Colonic mucosa (tissue), 4 donors: ENCODE results near the gene TMEM54. TPM values are rescaled to one million over a fixed set of nuclear protein-coding genes. Genes with fewer than 3 reads are reported as not detected.

Experiments used
- DNase-seq: peaks from one replicate; pipeline ENCODE4 v3.0.0-alpha.2; 2020
- H3K27ac ChIP-seq: fragments of 200-600 bp; one replicate; pipeline ENCODE4 v1.8.0; 2021
- H3K27me3 ChIP-seq: fragments of 200-600 bp; one replicate; pipeline ENCODE4 v1.8.0; 2021
- H3K36me3 ChIP-seq: fragments of 200-600 bp; one replicate; pipeline ENCODE4 v1.8.0; 2021
- H3K4me1 ChIP-seq: fragments of 200-600 bp; one replicate; pipeline ENCODE4 v1.8.0; 2021; ENCODE audit warnings: mild to moderate bottlenecking
- H3K4me3 ChIP-seq: fragments of 200-600 bp; one replicate; pipeline ENCODE4 v1.8.0; 2021
- H3K9ac ChIP-seq, 2 donors: one replicate each; pipeline ENCODE4 v1.7.0; 2013; ENCODE audit warnings: control low read depth in 2 of 2, low read depth in 2 of 2, low read length in 2 of 2
- H3K9me3 ChIP-seq: fragments of 200-600 bp; one replicate; pipeline ENCODE4 v1.8.0; 2021
- intact Hi-C: fragments of 100-400 bp; cut with DNase I; formaldehyde crosslinking; loops from one replicate; pipeline ENCODE4 v1.14.1; 2022
- total RNA-seq, 2 donors: library from RNA; stranded (reverse); fragmentation: NEBNext Ultra II Directional in 1 of 2; extraction: Animal tissue kit (Norgen Biotek cat#: 25700) in 1 of 2; gene quantifications; one replicate each; pipeline ENCODE4 v1.2.1, GENCODE V29; 2021
- TF ChIP-seq, protein P1 (sequence below): fragments of 200-600 bp; IDR thresholded peaks from one replicate; pipeline ENCODE4 v1.8.0; 2022; ENCODE audit warnings: antibody characterized with exemption, mild to moderate bottlenecking
- donor health status: healthy.
- donor health status: DM: no; HTN: no; CAD: no.
- donor health status: DM: no; HTN: no; CAD: no.

Gene TMEM54
- total RNA-seq, 2 donors from 2014 or later, result 715 to 878 TPM

- Histone ChIP-seq H3K9me3 (no peaks in the 10 kb centered on the region), H3K9ac (no peak overlapping the region), H3K27me3 (peaks cover 15% of the 10 kb centered on the region), H3K4me1 (no peaks in the 10 kb centered on the region), H3K36me3 (no peaks in the 10 kb centered on the region), H3K27ac (no peak overlapping the region), H3K4me3 (no peak overlapping the region)
- intact Hi-C loops, result no loop called here
- TF ChIP-seq, protein P1, sequence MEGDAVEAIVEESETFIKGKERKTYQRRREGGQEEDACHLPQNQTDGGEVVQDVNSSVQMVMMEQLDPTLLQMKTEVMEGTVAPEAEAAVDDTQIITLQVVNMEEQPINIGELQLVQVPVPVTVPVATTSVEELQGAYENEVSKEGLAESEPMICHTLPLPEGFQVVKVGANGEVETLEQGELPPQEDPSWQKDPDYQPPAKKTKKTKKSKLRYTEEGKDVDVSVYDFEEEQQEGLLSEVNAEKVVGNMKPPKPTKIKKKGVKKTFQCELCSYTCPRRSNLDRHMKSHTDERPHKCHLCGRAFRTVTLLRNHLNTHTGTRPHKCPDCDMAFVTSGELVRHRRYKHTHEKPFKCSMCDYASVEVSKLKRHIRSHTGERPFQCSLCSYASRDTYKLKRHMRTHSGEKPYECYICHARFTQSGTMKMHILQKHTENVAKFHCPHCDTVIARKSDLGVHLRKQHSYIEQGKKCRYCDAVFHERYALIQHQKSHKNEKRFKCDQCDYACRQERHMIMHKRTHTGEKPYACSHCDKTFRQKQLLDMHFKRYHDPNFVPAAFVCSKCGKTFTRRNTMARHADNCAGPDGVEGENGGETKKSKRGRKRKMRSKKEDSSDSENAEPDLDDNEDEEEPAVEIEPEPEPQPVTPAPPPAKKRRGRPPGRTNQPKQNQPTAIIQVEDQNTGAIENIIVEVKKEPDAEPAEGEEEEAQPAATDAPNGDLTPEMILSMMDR, result no peak
- DNase-seq, result no peak
Observed at GRCh38 chr1:32881871-32882850, 19.0 kb downstream of the TMEM54 start.

DNA sequence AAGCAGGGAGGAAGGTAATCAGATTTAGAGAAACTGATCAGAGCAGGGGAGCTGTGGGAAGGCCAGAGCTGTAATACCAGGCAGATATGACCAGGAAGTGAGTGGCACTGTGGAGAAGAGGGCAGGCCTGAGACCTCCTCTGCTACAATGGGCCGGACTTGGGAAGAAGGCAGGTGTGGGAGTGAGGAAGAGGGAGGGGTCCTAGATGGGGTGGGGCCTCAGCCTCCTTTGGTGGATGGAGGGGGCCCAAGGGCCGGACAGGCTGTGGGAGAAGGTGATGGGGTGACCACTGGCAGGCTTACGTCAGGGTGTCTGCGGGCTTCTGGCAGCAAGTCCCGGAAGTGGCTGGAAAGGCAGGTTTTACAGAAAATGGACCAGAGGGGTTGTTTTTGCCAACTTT is 19.9 kb downstream of the TMEM54 start:
- intact Hi-C loops, result no loop called here
- H3K27me3 ChIP-seq, result peaks cover 6% of the 10 kb centered on the region

GRCh38 chr1:32878637-32879041 is 22.6 kb downstream of the TMEM54 start:
- H3K27me3 ChIP-seq, result no peaks in the 10 kb centered on the region
- H3K27ac ChIP-seq, result no peak overlapping the region
- TF ChIP-seq, protein P1, result no peak
- H3K4me3 ChIP-seq, result no peak overlapping the region
- intact Hi-C loops, result loop anchor here (5.0 to 10.0 kb wide), 2 partner anchors 54 to 209 kb away; no protein-coding TSS in a partner anchor
- no peaks in the 10 kb centered on the region for H3K36me3 ChIP-seq
- no peaks in the 10 kb centered on the region for H3K9me3 ChIP-seq
- H3K4me1 ChIP-seq, result no peaks in the 10 kb centered on the region
- DNase-seq, result no peak
- no peak overlapping the region for H3K9ac ChIP-seq

More for the DNA sequence above, 19.9 kb downstream of the TMEM54 start:
- Histone ChIP-seq H3K27ac (no peak overlapping the region), H3K4me3 (no peak overlapping the region), H3K4me1 (no peaks in the 10 kb centered on the region), H3K9ac (no peak overlapping the region), H3K9me3 (no peaks in the 10 kb centered on the region), H3K36me3 (no peaks in the 10 kb centered on the region)
- TF ChIP-seq, protein P1, result no peak
- no peak for DNase-seq

- intact Hi-C loops, result loop anchor here (5.0 to 10.0 kb wide), 2 partner anchors 53 to 209 kb away; no protein-coding TSS in a partner anchor
Observed at GRCh38 chr1:32878183-32878582, 23.0 kb downstream of the TMEM54 start.

More at GRCh38 chr1:32878183-32878582, 23.0 kb downstream of the TMEM54 start:
- Histone ChIP-seq H3K36me3 (no peaks in the 10 kb centered on the region), H3K9me3 (no peaks in the 10 kb centered on the region), H3K27ac (no peak overlapping the region), H3K4me1 (no peaks in the 10 kb centered on the region), H3K9ac (no peak overlapping the region), H3K4me3 (no peak overlapping the region), H3K27me3 (no peaks in the 10 kb centered on the region)
- no peak for DNase-seq
- TF ChIP-seq, protein P1, result no peak
